VCaP (cell line): ENCODE results near the gene TMEM219.
"Not testable (repeated sequence)": the region's sequence is repeated elsewhere in the genome, so short reads cannot be mapped to it uniquely, and the experiment has no call there.

Experiments used
- H3K27ac ChIP-seq: fragments of 450-650 bp; 2 replicates; pipeline ENCODE4 v1.5.1; 2017
- TF ChIP-seq, protein P1 (sequence below): fragments of 450-650 bp; conservative IDR thresholded peaks from 2 replicates; pipeline ENCODE4 v1.5.1; 2017; ENCODE audit warnings: mild to moderate bottlenecking, moderate library complexity

Gene TMEM219

DNA sequence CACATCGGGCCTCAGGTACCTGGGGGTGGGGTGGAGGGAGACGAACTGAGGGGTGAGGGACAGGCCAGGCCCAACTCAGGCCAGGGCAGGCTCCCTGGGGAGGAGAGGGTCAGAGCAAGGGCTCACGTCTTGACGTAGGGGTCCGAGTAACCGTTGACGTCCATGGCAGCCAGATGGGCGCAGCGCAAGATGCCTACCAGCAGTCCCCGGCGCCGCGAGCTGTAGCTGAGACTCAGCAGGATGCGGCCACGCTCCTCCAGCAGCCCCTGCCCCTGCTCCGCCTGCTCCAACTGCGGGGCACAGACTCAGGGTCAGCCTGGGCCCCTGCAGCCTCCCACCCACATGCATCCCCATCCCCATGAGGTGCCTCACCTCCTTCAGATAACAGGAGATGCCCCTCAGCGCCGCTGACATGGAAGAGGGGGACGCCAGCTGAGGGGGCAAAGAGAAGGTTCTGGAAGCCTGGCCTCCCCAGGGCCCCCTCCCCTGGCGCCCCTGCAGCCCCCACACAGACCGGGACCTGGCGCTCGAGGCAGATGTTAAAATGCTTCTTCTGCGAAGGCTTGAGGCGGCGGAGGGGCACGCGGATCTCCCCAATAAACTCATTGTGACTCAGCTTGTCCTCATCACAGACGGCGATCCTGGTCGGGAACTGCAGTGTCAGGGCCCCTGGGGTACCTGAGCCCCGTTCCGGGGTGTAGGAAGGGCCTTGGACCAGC, 44.9 kb downstream of the TMEM219 start:
- no peak overlapping the region for H3K27ac ChIP-seq
- TF ChIP-seq, protein P1, sequence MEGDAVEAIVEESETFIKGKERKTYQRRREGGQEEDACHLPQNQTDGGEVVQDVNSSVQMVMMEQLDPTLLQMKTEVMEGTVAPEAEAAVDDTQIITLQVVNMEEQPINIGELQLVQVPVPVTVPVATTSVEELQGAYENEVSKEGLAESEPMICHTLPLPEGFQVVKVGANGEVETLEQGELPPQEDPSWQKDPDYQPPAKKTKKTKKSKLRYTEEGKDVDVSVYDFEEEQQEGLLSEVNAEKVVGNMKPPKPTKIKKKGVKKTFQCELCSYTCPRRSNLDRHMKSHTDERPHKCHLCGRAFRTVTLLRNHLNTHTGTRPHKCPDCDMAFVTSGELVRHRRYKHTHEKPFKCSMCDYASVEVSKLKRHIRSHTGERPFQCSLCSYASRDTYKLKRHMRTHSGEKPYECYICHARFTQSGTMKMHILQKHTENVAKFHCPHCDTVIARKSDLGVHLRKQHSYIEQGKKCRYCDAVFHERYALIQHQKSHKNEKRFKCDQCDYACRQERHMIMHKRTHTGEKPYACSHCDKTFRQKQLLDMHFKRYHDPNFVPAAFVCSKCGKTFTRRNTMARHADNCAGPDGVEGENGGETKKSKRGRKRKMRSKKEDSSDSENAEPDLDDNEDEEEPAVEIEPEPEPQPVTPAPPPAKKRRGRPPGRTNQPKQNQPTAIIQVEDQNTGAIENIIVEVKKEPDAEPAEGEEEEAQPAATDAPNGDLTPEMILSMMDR = no peak

DNA sequence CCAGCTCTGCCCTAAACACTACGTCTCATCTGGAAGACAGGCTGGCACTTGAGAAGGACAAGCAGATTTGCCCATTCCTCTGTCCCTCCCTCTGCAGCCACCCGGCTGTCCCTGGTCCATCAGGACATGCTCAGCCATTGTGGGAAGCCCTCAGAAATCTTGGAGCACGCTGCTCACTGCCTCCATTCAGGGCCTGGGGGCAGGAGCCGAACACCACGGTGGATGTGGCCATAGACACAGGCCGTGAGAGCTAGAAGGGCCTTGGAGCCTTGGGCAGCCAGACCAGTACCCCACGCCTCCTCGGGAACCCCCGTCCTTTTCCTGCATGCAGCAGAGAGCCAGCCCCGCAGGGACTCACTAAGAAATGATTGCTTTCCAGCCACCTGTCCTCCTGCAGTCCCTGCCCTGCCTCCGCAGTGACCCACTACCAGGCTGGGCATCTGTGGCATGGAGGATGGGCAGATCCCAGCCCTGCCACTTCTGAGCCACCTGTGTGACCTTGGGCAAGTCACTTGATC, 45.6 kb downstream of the TMEM219 start:
- no peak overlapping the region for H3K27ac ChIP-seq
- TF ChIP-seq, protein P1 = no peak

DNA sequence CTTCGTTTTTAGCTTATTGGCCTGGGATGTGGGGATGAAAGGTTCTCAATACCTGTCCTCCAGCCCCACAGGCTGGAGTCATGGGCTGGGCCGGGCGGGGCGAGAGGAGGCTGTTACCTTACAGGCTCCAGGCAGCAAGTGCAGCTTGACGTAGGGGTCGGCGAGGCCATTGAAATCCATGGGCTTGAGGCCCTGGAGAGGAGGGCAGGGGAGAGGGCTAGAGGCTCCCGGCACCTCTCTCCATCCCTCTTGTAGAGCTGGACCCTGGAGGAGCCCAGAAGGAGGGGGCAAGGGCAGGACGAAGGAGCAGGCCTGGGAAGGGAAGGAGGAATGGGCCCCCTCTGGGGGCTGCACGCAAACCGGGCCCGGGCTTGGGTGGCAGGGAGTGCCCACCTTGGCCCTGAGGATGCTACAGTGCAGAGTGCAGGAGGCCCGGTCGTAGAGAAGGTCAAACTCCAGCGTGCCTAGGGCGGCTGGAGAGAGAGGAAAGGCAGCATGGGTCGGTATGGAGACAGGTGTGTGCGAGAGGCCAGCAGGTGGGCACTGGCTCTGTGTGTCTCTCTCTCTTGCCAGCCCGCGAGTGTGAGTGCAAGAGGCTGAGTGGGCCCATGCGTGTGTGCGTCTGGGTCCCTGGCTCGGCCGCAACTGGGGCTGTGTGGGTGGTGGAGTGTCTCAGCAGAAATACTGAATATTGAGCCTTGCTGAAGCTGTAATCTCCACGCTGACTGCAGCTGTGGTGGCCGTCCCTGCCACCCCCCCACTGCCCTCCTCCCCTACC, 47.4 kb downstream of the TMEM219 start:
- no peak overlapping the region for H3K27ac ChIP-seq
- TF ChIP-seq, protein P1 = no peak

DNA sequence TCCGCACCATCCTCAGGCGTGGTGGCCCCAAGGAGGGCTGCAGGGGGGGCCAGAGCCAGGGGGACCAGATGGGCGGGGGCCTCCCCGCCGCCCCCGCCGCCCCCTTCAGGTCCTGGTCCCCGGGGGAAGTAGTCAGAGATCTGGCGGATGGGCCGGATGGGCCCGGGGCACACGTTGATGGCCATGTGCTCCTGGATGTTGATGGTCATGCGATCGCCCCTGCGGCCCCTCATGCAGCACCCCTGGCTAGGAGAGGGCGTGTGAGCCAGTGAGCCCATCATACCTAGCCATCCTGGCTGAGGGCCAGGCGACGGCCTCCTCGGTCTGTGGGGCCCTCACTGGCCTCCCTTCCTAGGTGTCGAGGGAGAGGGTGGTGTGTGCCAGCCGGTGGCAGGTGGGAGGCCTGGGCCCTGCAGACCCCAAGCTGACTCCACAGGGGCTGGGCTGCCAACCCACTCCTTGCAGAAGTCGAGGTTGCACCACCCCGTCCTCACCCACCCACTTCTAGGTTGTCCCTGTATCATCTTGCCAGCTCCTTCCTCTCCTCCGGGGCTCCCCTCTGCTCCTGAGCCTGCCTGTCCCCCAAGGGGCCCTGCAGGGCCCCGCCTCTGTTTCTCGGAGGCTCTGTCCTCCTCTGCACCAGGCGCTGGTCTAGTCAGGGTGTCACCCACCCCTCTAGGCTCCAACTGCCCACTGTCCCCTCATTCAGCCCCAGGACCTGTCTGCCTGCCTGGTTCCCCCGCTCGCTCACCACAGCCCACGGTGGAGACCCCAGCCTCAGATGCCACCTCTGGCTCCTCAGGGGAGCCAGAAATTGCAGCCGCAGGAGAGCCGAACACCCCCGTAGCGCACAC, 48.3 kb downstream of the TMEM219 start:
- H3K27ac ChIP-seq = peak overlapping the region; percentile 52; the same call in 1 of the 2 replicates
- TF ChIP-seq, protein P1 = no peak

DNA sequence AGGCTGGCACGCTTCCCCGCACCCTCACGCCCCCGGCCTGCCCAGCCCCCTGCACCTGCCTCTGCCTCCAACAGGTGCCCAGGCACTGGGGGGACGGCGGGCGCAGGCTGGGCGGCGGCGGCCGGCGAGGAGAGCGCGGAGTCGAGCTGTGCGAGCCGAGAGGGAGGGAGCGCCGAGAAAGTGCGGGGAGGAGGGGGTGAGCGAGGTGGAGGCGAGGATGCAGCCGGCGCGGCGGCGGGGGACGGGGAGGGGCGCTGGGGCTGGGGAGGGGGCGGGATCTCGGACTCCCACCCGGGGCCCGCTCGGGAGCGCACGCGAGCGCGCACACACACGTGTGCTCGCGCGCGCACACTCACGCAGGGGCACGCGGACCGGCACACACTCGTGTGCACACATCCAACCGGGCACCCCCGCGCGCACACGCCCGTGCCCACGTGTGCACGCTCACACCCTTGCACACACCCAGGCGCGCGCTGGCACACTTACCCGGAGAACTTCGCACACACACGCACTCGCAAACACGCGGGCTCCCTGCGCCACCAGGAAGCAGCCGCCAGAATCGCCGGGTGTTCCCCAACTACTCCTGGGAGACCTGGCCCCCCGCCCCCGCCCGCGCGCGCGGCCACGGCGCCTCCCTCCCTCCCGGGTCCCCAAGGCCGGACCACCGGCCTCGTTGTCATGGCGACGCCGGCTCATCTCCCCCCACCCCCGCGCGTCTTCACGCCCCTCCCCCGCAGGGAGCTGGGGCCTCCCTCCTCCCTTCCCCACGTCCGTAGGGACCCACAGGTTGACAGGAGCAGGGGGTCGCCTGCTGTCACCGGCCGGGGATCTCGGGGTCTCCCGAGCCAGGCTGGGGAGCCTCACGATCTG, 49.2 kb downstream of the TMEM219 start, which contains the start of gene DOC2A:
Gene DOC2A (minus strand): TSS at position 184 of the 870 bp plus-strand sequence. CDS start 805 bp downstream, outside the sequence.
- peak within 1 kb of the TSS; percentile 52; the same call in 1 of the 2 replicates for H3K27ac ChIP-seq
- TF ChIP-seq, protein P1 = no peak

DNA sequence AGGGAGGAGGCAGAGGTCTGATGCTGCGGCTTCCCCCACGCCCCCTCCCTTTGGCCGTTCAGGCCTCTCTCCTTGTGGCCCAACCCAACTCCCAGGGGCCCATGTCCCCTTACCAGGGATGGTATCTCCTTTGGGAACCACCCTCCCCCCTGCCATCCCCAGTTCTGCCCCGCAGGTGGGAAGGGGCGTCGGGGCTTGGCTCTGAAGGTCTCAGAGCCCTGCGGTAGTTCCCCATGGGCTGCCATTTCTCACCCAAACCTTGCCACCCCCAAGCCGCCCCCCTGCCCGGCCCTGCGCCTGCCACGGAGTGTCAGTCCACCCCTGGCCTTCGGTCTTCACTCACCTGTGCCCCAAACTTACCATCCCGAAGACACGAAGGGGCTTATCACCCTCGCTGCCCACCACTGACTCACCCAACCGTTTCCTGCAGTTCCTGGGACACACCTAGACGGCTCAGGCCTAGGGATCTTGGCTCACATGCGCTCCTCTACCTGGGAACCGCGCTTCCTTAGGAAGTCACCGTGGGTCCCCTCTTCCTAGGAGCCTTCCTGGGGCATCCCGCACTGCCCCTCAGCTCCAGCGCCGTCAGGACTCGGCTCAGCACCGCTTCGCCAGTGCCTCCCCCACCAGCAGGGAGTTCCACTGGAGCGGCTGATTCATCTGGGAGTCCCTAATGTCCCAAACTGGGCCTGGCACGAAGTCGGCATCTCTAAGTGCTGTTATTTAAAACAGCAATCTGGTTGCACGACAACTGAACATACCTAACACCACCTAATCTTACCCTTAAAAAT, 50.0 kb downstream of the TMEM219 start:
- peak overlapping the region; percentile 52; the same call in 1 of the 2 replicates for H3K27ac ChIP-seq
- TF ChIP-seq, protein P1 = no peak

DNA sequence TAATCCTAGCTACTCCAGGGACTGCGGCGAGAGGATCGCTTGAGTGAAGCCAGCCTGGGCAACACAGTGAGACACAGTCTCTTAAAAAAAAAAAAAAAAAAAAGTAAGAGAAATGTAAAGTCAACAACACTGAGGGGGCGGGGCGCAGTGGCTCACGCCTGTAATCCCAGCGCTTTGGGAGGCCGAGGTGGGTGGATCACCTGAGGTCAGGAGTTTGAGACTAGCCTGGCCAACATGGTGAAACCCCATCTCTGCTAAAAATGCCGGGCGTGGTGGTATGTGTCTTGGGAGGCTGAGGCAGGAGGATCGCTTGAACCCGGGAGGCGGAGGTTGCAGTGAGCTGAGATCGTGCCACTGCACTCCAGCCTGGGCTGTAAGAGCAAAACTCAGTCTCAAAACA, 50.7 kb downstream of the TMEM219 start:
- H3K27ac ChIP-seq = not testable (repeated sequence)

DNA sequence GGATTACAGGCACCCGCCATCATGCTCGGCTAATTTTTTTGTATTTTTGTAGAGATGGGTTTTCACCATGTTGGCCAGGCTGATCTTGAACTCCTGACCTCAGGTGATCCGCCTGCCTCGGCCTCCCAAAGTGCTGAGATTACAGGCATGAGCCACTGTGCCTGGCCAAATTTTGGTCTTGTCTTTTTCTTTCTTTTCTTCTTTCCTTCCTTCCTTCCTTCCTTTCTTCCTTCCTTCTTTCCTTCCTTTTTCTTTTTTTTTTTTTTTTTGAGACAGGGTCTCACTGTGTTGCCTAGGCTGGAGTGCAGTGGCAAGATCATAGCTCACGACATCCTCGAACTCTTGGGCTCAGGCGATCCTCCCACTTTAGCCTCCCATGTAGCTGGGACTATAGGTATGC, 53.6 kb downstream of the TMEM219 start:
- not testable (repeated sequence) for H3K27ac ChIP-seq
